HepG2 (cell line): ENCODE data around the gene PLBD2. TPM values are rescaled to one million over a fixed set of nuclear protein-coding genes. Genes with fewer than 3 reads are reported as not detected.

Source experiments
- ATAC-seq: fragments of 200-7000 bp; cut with Tn5 transposase; 3 replicates; pipeline ENCODE4 v1.9.1; 2020; ENCODE audit warnings: mild to moderate bottlenecking, moderate library complexity
- BruUV-seq: library from RNA; stranded (reverse); fragments of 400-500 nt; replicated peaks from 2 replicates; lab custom pipeline; 2021; lab: Mats Ljungman, UMichigan
- CTCF ChIA-PET: fragments of 300-600 bp; formaldehyde crosslinking; extraction: SDS; loops from one replicate; lab custom pipeline; 2021; ENCODE audit warnings: low total read pairs, inconsistent platforms, low intra/inter-chr PET ratio; lab: Yijun Ruan, JAX
- POLR2A ChIA-PET: fragments of 350-600 bp; sonication (Branson Sonifier 250); formaldehyde crosslinking; loops from one replicate; lab custom pipeline; 2020; ENCODE audit warnings: antibody characterized with exemption, inconsistent platforms; lab: Yijun Ruan, JAX
- DNase-seq: peaks from one replicate; pipeline ENCODE4 v3.0.0-alpha.2; 2015; ENCODE audit warnings: low spot score
- FAIRE-seq: peaks from 3 replicates; lab custom pipeline; 2011; peaks lifted over from hg19 to GRCh38; lab: Jason Lieb, UNC
- H2AFZ ChIP-seq: one replicate; pipeline ENCODE4 v1.6.1; 2011; ENCODE audit warnings: low read length, inconsistent platforms
- H3K27ac ChIP-seq: fragments of 300-600 bp; 3 replicates; pipeline ENCODE4 v1.8.0; 2011; ENCODE audit warnings: mixed run types, mild to moderate bottlenecking, mixed read lengths, low read length, inconsistent platforms; ENCODE audit not compliant: insufficient read depth; ENCODE audit errors: extremely low read length
- H3K27me3 ChIP-seq, 2 experiments: fragments of 200-600 bp in 1 of 2; 2 replicates in 1 of 2; 3 replicates in 1 of 2; pipeline versions ENCODE4 v1.6.0 to v1.8.0; 2011; ENCODE audit warnings: low read length in 2 of 2, mild to moderate bottlenecking in 2 of 2, moderate library complexity in 2 of 2, inconsistent platforms in 1 of 2; ENCODE audit not compliant: insufficient read depth in 2 of 2, control insufficient read depth in 1 of 2
- H3K36me3 ChIP-seq, 2 experiments: fragments of 200-600 bp in 1 of 2; replicated peaks in 1 of 2; 2 replicates in 1 of 2; 3 replicates in 1 of 2; pipeline versions ENCODE4 v1.5.1 to v1.8.0; 2011; ENCODE audit warnings: low read length in 2 of 2, inconsistent platforms in 1 of 2; ENCODE audit not compliant: insufficient read depth in 2 of 2, control insufficient read depth in 1 of 2
- H3K4me1 ChIP-seq: 2 replicates; pipeline ENCODE4 v1.5.1; 2012; ENCODE audit warnings: low read length, inconsistent platforms; ENCODE audit not compliant: insufficient read depth
- H3K4me2 ChIP-seq: 2 replicates; pipeline ENCODE4 v1.6.0; 2011; ENCODE audit warnings: low read depth, low read length, inconsistent platforms
- H3K4me3 ChIP-seq, 3 experiments: fragments of 200-600 bp in 1 of 3; sonication (generic), shearing (Covaris generic) in 1 of 3; replicated peaks in 1 of 3; 2 replicates each; pipeline ENCODE4 v1.5.1; 2011 to 2016; ENCODE audit warnings: low read length in 3 of 3, inconsistent platforms in 2 of 3, low read depth in 2 of 3, mild to moderate bottlenecking in 2 of 3, control low read depth in 1 of 3, mixed read lengths in 1 of 3; ENCODE audit not compliant: insufficient read depth in 1 of 3
- H3K79me2 ChIP-seq: one replicate; pipeline ENCODE4 v1.6.1; 2011; ENCODE audit warnings: low read length, inconsistent platforms; ENCODE audit not compliant: insufficient read depth
- H3K9ac ChIP-seq: 2 replicates; pipeline ENCODE4 v1.6.0; 2011; ENCODE audit warnings: mild to moderate bottlenecking, low read depth, low read length, inconsistent platforms; ENCODE audit not compliant: insufficient read depth
- H3K9me3 ChIP-seq: 2 replicates; pipeline ENCODE4 v1.5.1; 2012; ENCODE audit warnings: mild to moderate bottlenecking, low read length
- H4K20me1 ChIP-seq: 2 replicates; pipeline ENCODE4 v1.6.0; 2011; ENCODE audit warnings: inconsistent platforms, mild to moderate bottlenecking, low read length, moderate library complexity; ENCODE audit not compliant: insufficient read depth
- ATF7 ChIP-seq, 2 experiments: fragments of 450-650 bp in 1 of 2; sonication (generic) in 1 of 2; formaldehyde crosslinking in 1 of 2; IDR thresholded peaks; 2 replicates each; pipeline versions ENCODE4 v1.4.0 to v1.6.1; 2016 to 2020; ENCODE audit warnings: antibody characterized with exemption in 1 of 2, mild to moderate bottlenecking in 1 of 2, missing genetic modification reagents in 1 of 2
- CREM ChIP-seq, 2 experiments: sonication (generic) in 1 of 2; formaldehyde crosslinking in 1 of 2; IDR thresholded peaks; 2 replicates each; pipeline versions ENCODE4 v1.4.0 to v1.6.1; 2016 to 2020; ENCODE audit warnings: antibody characterized with exemption in 1 of 2, mild to moderate bottlenecking in 1 of 2, missing genetic modification reagents in 1 of 2
- DRAP1 ChIP-seq: IDR thresholded peaks from 2 replicates; pipeline ENCODE4 v1.6.1; 2016; ENCODE audit warnings: missing genetic modification reagents, missing compliant biosample characterization
- FLYWCH1 ChIP-seq: sonication (generic); formaldehyde crosslinking; IDR thresholded peaks from 2 replicates; pipeline ENCODE4 v1.8.1; 2023; ENCODE audit warnings: mild to moderate bottlenecking, missing genetic modification reagents
- HMG20A ChIP-seq: IDR thresholded peaks from 2 replicates; pipeline ENCODE4 v1.6.1; 2016; ENCODE audit warnings: borderline replicate concordance
- PAX8 ChIP-seq: sonication (generic); formaldehyde crosslinking; IDR thresholded peaks from 2 replicates; pipeline ENCODE4 v1.8.0; 2022; ENCODE audit warnings: mild to moderate bottlenecking, missing genetic modification reagents, borderline replicate concordance
- TMF1 ChIP-seq: sonication (generic); formaldehyde crosslinking; IDR thresholded peaks from 2 replicates; pipeline ENCODE4 v1.8.1; 2022; ENCODE audit warnings: low read depth, missing genetic modification reagents
- ZBTB25 ChIP-seq: IDR thresholded peaks from 2 replicates; pipeline ENCODE4 v1.6.1; 2018; ENCODE audit warnings: missing genetic modification reagents
- ZMYM4 ChIP-seq: sonication (generic); formaldehyde crosslinking; IDR thresholded peaks from 2 replicates; pipeline ENCODE4 v1.8.1; 2023; ENCODE audit warnings: mild to moderate bottlenecking, missing genetic modification reagents
- ZNF44 ChIP-seq: sonication (generic); formaldehyde crosslinking; IDR thresholded peaks from 2 replicates; pipeline ENCODE4 v1.5.1; 2020; ENCODE audit warnings: mild to moderate bottlenecking, missing genetic modification reagents
- ZNF496 ChIP-seq: sonication (generic); formaldehyde crosslinking; IDR thresholded peaks from 2 replicates; pipeline ENCODE4 v1.8.1; 2023; ENCODE audit warnings: mild to moderate bottlenecking, moderate library complexity, missing genetic modification reagents; ENCODE audit not compliant: insufficient replicate concordance
- ZNF512 ChIP-seq: sonication (generic); formaldehyde crosslinking; IDR thresholded peaks from 2 replicates; pipeline ENCODE4 v1.4.0; 2020; ENCODE audit warnings: mild to moderate bottlenecking, missing genetic modification reagents
- ZNF768 ChIP-seq: sonication (generic); formaldehyde crosslinking; IDR thresholded peaks from 2 replicates; pipeline ENCODE4 v1.4.0; 2020; ENCODE audit warnings: missing genetic modification reagents
- ZNF839 ChIP-seq: sonication (generic); formaldehyde crosslinking; IDR thresholded peaks from 2 replicates; pipeline ENCODE4 v1.4.0; 2020; ENCODE audit warnings: missing genetic modification reagents, mild to moderate bottlenecking, borderline replicate concordance
- WGBS: methylation state at CpG from one replicate; pipeline ENCODE4 v1.1.6; 2017; ENCODE audit warnings: low lambda C conversion rate; 5-methylcytosine and 5-hydroxymethylcytosine counted together
- in situ Hi-C: cut with HindIII; loops from 2 replicates; pipeline ENCODE4 v1.10.0; 2017; ENCODE audit warnings: low pct_unique_long_range_greater_than_20kb; ENCODE audit not compliant: extremely low pct_ligation_motif_present
- intact Hi-C: fragments of 100-400 bp; cut with micrococcal nuclease; formaldehyde crosslinking; loops from one replicate; pipeline ENCODE4 v1.10.0; 2022; ENCODE audit not compliant: unreplicated experiment
- polyA plus RNA-seq, 8 experiments: library from polyadenylated mRNA; depleted of rRNA in 3 of 8; stranded (reverse) in 7 of 8; unstranded in 1 of 8; fragments of >200 nt; fragmentation: Illumina TruSeq in 4 of 8; extraction: Trizol in 4 of 8; gene quantifications; 2 replicates each; pipeline versions ENCODE4 v1.2.1 to v1.2.3, GENCODE V29; 2011 to 2016; ENCODE audit warnings: low read depth in 4 of 8, missing spikeins in 1 of 8, mixed read lengths in 1 of 8; ENCODE audit not compliant: insufficient read depth in 1 of 8
- total RNA-seq, 5 experiments: library from RNA; depleted of rRNA; stranded (reverse); fragments of >200 nt; fragmentation: Illumina TruSeq; extraction: Trizol; gene quantifications; 2 replicates each; pipeline ENCODE4 v1.2.3, GENCODE V29; 2016; ENCODE audit warnings: low read depth in 1 of 5

PLBD2 gene
- total and polyA plus RNA-seq, 2 of the 13 experiments (the other 11 are each of a cell fraction or from before 2014, with no cell fraction given): 6.7 to 8.5 TPM

GRCh38 chr12:113398346-113399290, 40.2 kb downstream of the PLBD2 start:
- TF ChIP-seq DRAP1 (CRISPR knock-in tag) (no peak), ZNF768 (peak; percentile 87)
- TF ChIP-seq, all 625 proteins: peak for 1
- WGBS: 23% methylated on average over 8 of the region's 26 CpGs
- Histone ChIP-seq H3K9me3 (no peaks in the 10 kb centered on the region), H3K79me2 (no peaks in the 10 kb centered on the region), H3K4me2 (no peak overlapping the region), H3K36me3 (no peaks in the 10 kb centered on the region), H3K4me1 (no peaks in the 10 kb centered on the region), H3K27me3 (peaks cover 3% of the 10 kb centered on the region in 2 experiments; a peak in 2 of 5 replicates), H4K20me1 (no peaks in the 10 kb centered on the region), H3K4me3 (no peak overlapping the region), H2AFZ (no peak overlapping the region), H3K27ac (no peak overlapping the region), H3K9ac (no peak overlapping the region)
- intact Hi-C loops: no loop called here
- ATAC-seq: peak; percentile 14; the same call in 1 of the 3 replicates
- POLR2A ChIA-PET: no interaction called here
- in situ Hi-C loops: no loop called here
- CTCF ChIA-PET: no interaction called here
- no peak for FAIRE-seq
- no peak for DNase-seq
- BruUV-seq: no TSS peak

DNA sequence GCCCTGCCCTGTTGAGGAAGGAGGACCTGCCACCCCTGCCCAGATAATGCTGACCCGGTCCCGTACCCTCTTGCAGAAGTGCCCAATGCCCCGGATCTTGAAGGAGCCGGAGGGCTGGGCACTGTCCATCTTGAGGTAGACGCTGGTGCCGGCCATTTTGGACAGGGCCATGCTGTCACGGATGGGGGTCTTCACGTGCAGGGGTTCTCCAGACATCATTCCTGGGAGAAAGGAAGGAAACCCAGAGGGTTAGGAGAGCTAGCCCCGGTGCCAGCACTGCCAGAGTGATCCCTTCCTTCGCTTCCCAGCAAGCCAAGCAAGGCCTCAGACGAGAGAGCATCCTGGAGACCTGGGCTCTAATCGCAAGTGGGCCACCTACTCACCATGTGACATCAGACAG, 41.1 kb downstream of the PLBD2 start:
- H3K9ac ChIP-seq: no peak overlapping the region
- ATAC-seq (no peak), DNase-seq (no peak), FAIRE-seq (no peak)
- H3K36me3 ChIP-seq: no peaks in the 10 kb centered on the region
- H3K79me2 ChIP-seq: no peaks in the 10 kb centered on the region
- H4K20me1 ChIP-seq: no peaks in the 10 kb centered on the region
- peaks cover 3% of the 10 kb centered on the region in 2 experiments; a peak in 2 of 5 replicates for H3K27me3 ChIP-seq
- CTCF ChIA-PET: no interaction called here
- intact Hi-C loops: no loop called here
- H3K9me3 ChIP-seq: no peaks in the 10 kb centered on the region
- H3K4me3 ChIP-seq: no peak overlapping the region
- POLR2A ChIA-PET: no interaction called here
- H3K4me2 ChIP-seq: no peak overlapping the region
- BruUV-seq: no TSS peak
- H3K27ac ChIP-seq: no peak overlapping the region
- H3K4me1 ChIP-seq: peaks cover 8% of the 10 kb centered on the region; the same call in 1 of the 2 replicates
- H2AFZ ChIP-seq: no peak overlapping the region
- in situ Hi-C loops: no loop called here
- WGBS: 28% methylated on average over 6 of the region's 12 CpGs
- no peak for TF ChIP-seq ZBTB25
- no peak for TF ChIP-seq CREM (IDR thresholded peaks at IDR 0.05)
- TF ChIP-seq CREM (CRISPR knock-in tag; IDR thresholded peaks at IDR 0.05): no peak
- TF ChIP-seq HMG20A (CRISPR knock-in tag): no peak
- no peak for TF ChIP-seq TMF1
- TF ChIP-seq ZNF44 (CRISPR knock-in tag): no peak
- no peak for TF ChIP-seq ZNF512 (CRISPR knock-in tag)
- no peak for TF ChIP-seq ZNF839 (CRISPR knock-in tag)
- no peak for TF ChIP-seq PAX8 (CRISPR knock-in tag)
- no peak for TF ChIP-seq ZNF496
- no peak for TF ChIP-seq ZMYM4 (CRISPR knock-in tag)
- TF ChIP-seq ATF7 (IDR thresholded peaks at IDR 0.05): no peak
- TF ChIP-seq ATF7 (CRISPR knock-in tag; IDR thresholded peaks at IDR 0.05): no peak
- no peak for TF ChIP-seq FLYWCH1 (CRISPR knock-in tag)
